ENCODE measurements around the gene QRICH2. TPM values are rescaled to one million over a fixed set of nuclear protein-coding genes. Genes with fewer than 3 reads are reported as not detected.

Gene QRICH2
- total and polyA plus RNA-seq, 9 of the 15 experiments (the other 6 are each of a cell fraction or from before 2014, with no cell fraction given): 0.03 to 1.6 (median 0.81) TPM

- peak; percentile 99 for TF ChIP-seq NFE2 (IDR thresholded peaks at IDR 0.05; ENCODE audit: low read depth)
- TF ChIP-seq ZNF143 (CRISPR knock-in tag; IDR thresholded peaks at IDR 0.05): no peak
- TF ChIP-seq SP2 (IDR thresholded peaks at IDR 0.05; ENCODE audit: extremely low read depth, low read depth, low read length, poor library complexity, severe bottlenecking): no peak
- no peak for TF ChIP-seq HNRNPUL1 (IDR thresholded peaks at IDR 0.05; ENCODE audit: low read length)
- TF ChIP-seq ESRRB (CRISPR knock-in tag; IDR thresholded peaks at IDR 0.05; ENCODE audit: borderline replicate concordance): no peak
- TF ChIP-seq MED1 (CRISPR knock-in tag; IDR thresholded peaks at IDR 0.05; ENCODE audit: borderline replicate concordance): no peak
- no peak for TF ChIP-seq ZNF174 (CRISPR knock-in tag; IDR thresholded peaks at IDR 0.05)
- no peak for TF ChIP-seq GATAD2B (IDR thresholded peaks at IDR 0.05; ENCODE audit: borderline replicate concordance)
- TF ChIP-seq CREB1 (IDR thresholded peaks at IDR 0.05): peak; percentile 49; the same call in 1 of the 2 replicates
- TF ChIP-seq CREB1 (CRISPR knock-in tag; IDR thresholded peaks at IDR 0.05): no peak
- no peak for TF ChIP-seq DMBX1 (CRISPR knock-in tag; IDR thresholded peaks at IDR 0.05; ENCODE audit: borderline replicate concordance)
- no peak for TF ChIP-seq ZFPM2 (CRISPR knock-in tag; IDR thresholded peaks at IDR 0.05)
- no peak for TF ChIP-seq KAT2B (IDR thresholded peaks at IDR 0.05; ENCODE audit: low read depth, low read length)
- TF ChIP-seq CCNT2 (IDR thresholded peaks at IDR 0.05; ENCODE audit: borderline replicate concordance, extremely low read depth, insufficient read length, low read depth, low read length): peak; percentile 70
- TF ChIP-seq MCM5 (IDR thresholded peaks at IDR 0.05; ENCODE audit: low read depth): no peak
- TF ChIP-seq KLF10 (CRISPR knock-in tag; IDR thresholded peaks at IDR 0.05): no peak
- no peak for TF ChIP-seq FOXJ3 (CRISPR knock-in tag; IDR thresholded peaks at IDR 0.05)
- no peak for TF ChIP-seq AFF4 (CRISPR knock-in tag; IDR thresholded peaks at IDR 0.05)
- TF ChIP-seq TRIM28 (IDR thresholded peaks at IDR 0.05): no peak; the same call in 1 of the 2 replicates
- TF ChIP-seq NKRF (IDR thresholded peaks at IDR 0.05; ENCODE audit: borderline replicate concordance): no peak
- TF ChIP-seq ARHGAP35 (IDR thresholded peaks at IDR 0.05; ENCODE audit: partially characterized antibody): no peak
- TF ChIP-seq ZNF274 (IDR thresholded peaks at IDR 0.05; ENCODE audit: borderline replicate concordance, low read depth, low read length): no peak
- no peak for TF ChIP-seq ZNF655 (CRISPR knock-in tag; IDR thresholded peaks at IDR 0.05)
- TF ChIP-seq FOXA1 (IDR thresholded peaks at IDR 0.05; ENCODE audit: borderline replicate concordance): no peak
- TF ChIP-seq YBX1 (IDR thresholded peaks at IDR 0.05): no peak
These were observed 46.8 kb upstream of the QRICH2 start (continued) for GRCh38 chr17:76354747-76355310.

Data from K562 (cell line).